ENCODE data around the gene DNM3.

DNA sequence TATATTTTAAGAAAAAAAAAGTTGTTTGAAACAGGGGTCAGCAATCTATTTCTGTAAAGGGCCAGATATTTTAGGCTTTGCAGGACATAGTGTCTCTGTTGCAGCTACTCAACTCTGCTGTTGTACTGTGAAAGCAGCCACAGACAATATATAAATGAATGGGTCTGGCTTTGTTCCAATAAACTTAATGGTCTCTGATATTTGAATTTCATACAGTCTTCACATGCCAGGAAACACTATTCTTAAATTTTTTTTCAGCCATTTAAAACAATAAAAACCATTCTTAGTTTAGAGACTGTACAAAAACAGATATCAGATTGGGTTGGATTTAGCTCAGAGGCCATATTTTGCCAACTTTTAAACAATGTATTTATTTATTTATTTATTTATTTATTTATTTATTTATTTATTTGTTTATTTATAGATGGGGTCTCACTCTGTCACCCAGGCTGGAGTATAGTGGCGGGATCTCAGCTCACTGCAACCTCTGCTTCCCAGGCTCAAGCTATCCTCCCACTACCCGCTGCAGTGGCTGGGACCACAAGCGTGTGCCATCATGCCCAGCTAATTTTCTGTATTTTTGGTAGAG is 102.8 kb downstream of the DNM3 start:
- TF ChIP-seq STAT1 (IDR thresholded peaks at IDR 0.05; ENCODE audit: unreplicated experiment) (no peak), EZH2phosphoT487 (IDR thresholded peaks at IDR 0.05; ENCODE audit: unreplicated experiment) (no peak), CTCF (conservative IDR thresholded peaks at IDR 0.05; ENCODE audit: low read depth in 2 of 2) (no peak), EZH2 (IDR thresholded peaks at IDR 0.05; ENCODE audit: low read depth, unreplicated experiment) (no peak), POLR2AphosphoS5 (IDR thresholded peaks at IDR 0.05; ENCODE audit: low read depth) (no peak), CREB1 (CRISPR knock-in tag; IDR thresholded peaks at IDR 0.05; ENCODE audit: low read depth) (no peak), NANOG (IDR thresholded peaks at IDR 0.05; ENCODE audit: borderline replicate concordance) (no peak), ETS1 (IDR thresholded peaks at IDR 0.05) (no peak)
- TF ChIP-seq, protein P1, sequence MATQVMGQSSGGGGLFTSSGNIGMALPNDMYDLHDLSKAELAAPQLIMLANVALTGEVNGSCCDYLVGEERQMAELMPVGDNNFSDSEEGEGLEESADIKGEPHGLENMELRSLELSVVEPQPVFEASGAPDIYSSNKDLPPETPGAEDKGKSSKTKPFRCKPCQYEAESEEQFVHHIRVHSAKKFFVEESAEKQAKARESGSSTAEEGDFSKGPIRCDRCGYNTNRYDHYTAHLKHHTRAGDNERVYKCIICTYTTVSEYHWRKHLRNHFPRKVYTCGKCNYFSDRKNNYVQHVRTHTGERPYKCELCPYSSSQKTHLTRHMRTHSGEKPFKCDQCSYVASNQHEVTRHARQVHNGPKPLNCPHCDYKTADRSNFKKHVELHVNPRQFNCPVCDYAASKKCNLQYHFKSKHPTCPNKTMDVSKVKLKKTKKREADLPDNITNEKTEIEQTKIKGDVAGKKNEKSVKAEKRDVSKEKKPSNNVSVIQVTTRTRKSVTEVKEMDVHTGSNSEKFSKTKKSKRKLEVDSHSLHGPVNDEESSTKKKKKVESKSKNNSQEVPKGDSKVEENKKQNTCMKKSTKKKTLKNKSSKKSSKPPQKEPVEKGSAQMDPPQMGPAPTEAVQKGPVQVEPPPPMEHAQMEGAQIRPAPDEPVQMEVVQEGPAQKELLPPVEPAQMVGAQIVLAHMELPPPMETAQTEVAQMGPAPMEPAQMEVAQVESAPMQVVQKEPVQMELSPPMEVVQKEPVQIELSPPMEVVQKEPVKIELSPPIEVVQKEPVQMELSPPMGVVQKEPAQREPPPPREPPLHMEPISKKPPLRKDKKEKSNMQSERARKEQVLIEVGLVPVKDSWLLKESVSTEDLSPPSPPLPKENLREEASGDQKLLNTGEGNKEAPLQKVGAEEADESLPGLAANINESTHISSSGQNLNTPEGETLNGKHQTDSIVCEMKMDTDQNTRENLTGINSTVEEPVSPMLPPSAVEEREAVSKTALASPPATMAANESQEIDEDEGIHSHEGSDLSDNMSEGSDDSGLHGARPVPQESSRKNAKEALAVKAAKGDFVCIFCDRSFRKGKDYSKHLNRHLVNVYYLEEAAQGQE (IDR thresholded peaks at IDR 0.05; ENCODE audit: unreplicated experiment) = no peak
